Fibroblast of lung (primary cell): Measurements from ENCODE around the gene XK. TPM values are rescaled to one million over a fixed set of nuclear protein-coding genes. Genes with fewer than 3 reads are reported as not detected.

Source experiments
- DNase-seq, 2 donors: peaks; one replicate each; pipeline versions ENCODE4 v3.0.0 to v3.0.0-alpha.2; 2010; ENCODE audit warnings: low read depth in 2 of 2
- H2AFZ ChIP-seq: 2 replicates; pipeline ENCODE4 v1.5.1; 2012; ENCODE audit warnings: low read length, control low read depth, inconsistent platforms
- H3K27ac ChIP-seq: 2 replicates; pipeline ENCODE4 v1.5.1; 2011; ENCODE audit warnings: low read length, control low read depth; ENCODE audit not compliant: insufficient read depth
- H3K27me3 ChIP-seq: 2 replicates; pipeline ENCODE4 v1.5.1; 2011; ENCODE audit warnings: mild to moderate bottlenecking, low read length; ENCODE audit not compliant: control insufficient read depth, insufficient read depth
- H3K36me3 ChIP-seq: 2 replicates; pipeline ENCODE4 v1.5.1; 2011; ENCODE audit warnings: low read length; ENCODE audit not compliant: control insufficient read depth, insufficient read depth
- H3K4me1 ChIP-seq: 2 replicates; pipeline ENCODE4 v1.5.1; 2011; ENCODE audit warnings: low read length; ENCODE audit not compliant: control insufficient read depth, insufficient read depth; ENCODE audit errors: extremely low read depth
- H3K4me2 ChIP-seq: 2 replicates; pipeline ENCODE4 v1.5.1; 2011; ENCODE audit warnings: low read length, control low read depth; ENCODE audit not compliant: insufficient read depth; ENCODE audit errors: extremely low read depth
- H3K4me3 ChIP-seq, 4 experiments: fragments of 200-600 bp in 1 of 4; sonication (generic) in 1 of 4; replicated peaks in 1 of 4; 2 replicates each; pipeline ENCODE4 v1.5.1; 2011 to 2016; ENCODE audit warnings: low read length in 4 of 4, low read depth in 3 of 4, mild to moderate bottlenecking in 3 of 4, control low read depth in 2 of 4, inconsistent platforms in 1 of 4, mixed read lengths in 1 of 4; ENCODE audit not compliant: insufficient read depth in 1 of 4; ENCODE audit errors: control extremely low read depth in 1 of 4
- H3K79me2 ChIP-seq: 2 replicates; pipeline ENCODE4 v1.5.1; 2012; ENCODE audit warnings: mild to moderate bottlenecking, low read length, inconsistent platforms; ENCODE audit not compliant: control insufficient read depth, insufficient read depth
- H3K9ac ChIP-seq: 2 replicates; pipeline ENCODE4 v1.5.1; 2011; ENCODE audit warnings: mild to moderate bottlenecking, low read length, control low read depth; ENCODE audit not compliant: insufficient read depth
- H3K9me3 ChIP-seq: 2 replicates; pipeline ENCODE4 v1.5.1; 2012; ENCODE audit warnings: low read depth, low read length; ENCODE audit not compliant: control insufficient read depth, insufficient read depth
- H4K20me1 ChIP-seq: 2 replicates; pipeline ENCODE4 v1.5.1; 2011; ENCODE audit warnings: low read length; ENCODE audit not compliant: control insufficient read depth, insufficient read depth; ENCODE audit errors: extremely low read depth
- EZH2 ChIP-seq: IDR thresholded peaks from 2 replicates; pipeline ENCODE4 v1.5.1; 2012; ENCODE audit warnings: low read length, control low read depth, mild to moderate bottlenecking; ENCODE audit errors: missing control alignments
- polyA plus RNA-seq, 2 donors: library from polyadenylated mRNA; depleted of rRNA in 1 of 2; stranded (reverse) in 1 of 2; unstranded in 1 of 2; fragments of >200 nt; gene quantifications; 2 replicates each; pipeline ENCODE4 v1.2.1, GENCODE V29; 2011 to 2012; ENCODE audit warnings: missing spikeins in 1 of 2
- total RNA-seq: library from RNA; depleted of rRNA; stranded (reverse); fragments of >200 nt; gene quantifications from 2 replicates; pipeline ENCODE4 v1.2.1, GENCODE V29; 2014
- TF ChIP-seq, protein P1 (sequence below), 2 donors: IDR thresholded peaks in 1 of 2; conservative IDR thresholded peaks in 1 of 2; 1 replicate in 1 of 2; 2 replicates in 1 of 2; pipeline ENCODE4 v1.5.1; 2011 to 2012; ENCODE audit warnings: low read length in 2 of 2, control low read depth in 1 of 2, inconsistent platforms in 1 of 2, low read depth in 1 of 2, mild to moderate bottlenecking in 1 of 2

XK gene
- total and polyA plus RNA-seq, 2 donors (not counting 1 experiment from before 2014, with no cell fraction given): 0.03 to 0.17 TPM

DNA sequence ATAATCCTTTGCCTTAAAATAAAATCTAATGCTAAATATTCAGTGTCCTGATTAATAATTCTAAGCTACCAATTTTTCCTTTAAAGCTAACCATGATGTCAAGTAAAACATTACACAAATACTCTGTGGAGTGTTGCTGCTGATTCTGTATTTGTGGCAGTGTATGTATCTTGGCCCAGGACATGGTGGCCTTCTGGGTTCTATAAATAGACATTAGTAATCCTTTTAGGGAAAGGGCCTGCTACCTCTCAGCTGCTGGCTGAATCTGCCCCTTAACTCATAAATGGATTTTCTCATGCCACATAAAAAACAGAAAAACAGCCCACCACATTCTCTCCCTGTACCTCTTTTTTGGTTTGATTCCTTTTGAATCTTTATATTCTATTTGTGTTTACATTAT lies 1.2 kb upstream of the XK start:
- H3K4me2 ChIP-seq: no peak overlapping the region
- H3K4me3 ChIP-seq: no peak overlapping the region
- H2AFZ ChIP-seq: no peak overlapping the region
- DNase-seq: peak in 1 of 2 donors; percentile 13
- TF ChIP-seq, protein P1, sequence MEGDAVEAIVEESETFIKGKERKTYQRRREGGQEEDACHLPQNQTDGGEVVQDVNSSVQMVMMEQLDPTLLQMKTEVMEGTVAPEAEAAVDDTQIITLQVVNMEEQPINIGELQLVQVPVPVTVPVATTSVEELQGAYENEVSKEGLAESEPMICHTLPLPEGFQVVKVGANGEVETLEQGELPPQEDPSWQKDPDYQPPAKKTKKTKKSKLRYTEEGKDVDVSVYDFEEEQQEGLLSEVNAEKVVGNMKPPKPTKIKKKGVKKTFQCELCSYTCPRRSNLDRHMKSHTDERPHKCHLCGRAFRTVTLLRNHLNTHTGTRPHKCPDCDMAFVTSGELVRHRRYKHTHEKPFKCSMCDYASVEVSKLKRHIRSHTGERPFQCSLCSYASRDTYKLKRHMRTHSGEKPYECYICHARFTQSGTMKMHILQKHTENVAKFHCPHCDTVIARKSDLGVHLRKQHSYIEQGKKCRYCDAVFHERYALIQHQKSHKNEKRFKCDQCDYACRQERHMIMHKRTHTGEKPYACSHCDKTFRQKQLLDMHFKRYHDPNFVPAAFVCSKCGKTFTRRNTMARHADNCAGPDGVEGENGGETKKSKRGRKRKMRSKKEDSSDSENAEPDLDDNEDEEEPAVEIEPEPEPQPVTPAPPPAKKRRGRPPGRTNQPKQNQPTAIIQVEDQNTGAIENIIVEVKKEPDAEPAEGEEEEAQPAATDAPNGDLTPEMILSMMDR (conservative IDR thresholded peaks at IDR 0.05 in 1 of 2, IDR thresholded peaks at IDR 0.05 in 1 of 2; ENCODE audit: low read depth in 1 of 2, low read length in 2 of 2): no peak
- no peak for TF ChIP-seq EZH2
- no peaks in the 10 kb centered on the region for H3K27me3 ChIP-seq
- no peaks in the 10 kb centered on the region for H3K9me3 ChIP-seq
- no peaks in the 10 kb centered on the region for H4K20me1 ChIP-seq
- no peaks in the 10 kb centered on the region for H3K79me2 ChIP-seq
- H3K4me1 ChIP-seq: no peaks in the 10 kb centered on the region
- no peak overlapping the region for H3K9ac ChIP-seq
- H3K36me3 ChIP-seq: no peaks in the 10 kb centered on the region
- no peak overlapping the region for H3K27ac ChIP-seq

DNA sequence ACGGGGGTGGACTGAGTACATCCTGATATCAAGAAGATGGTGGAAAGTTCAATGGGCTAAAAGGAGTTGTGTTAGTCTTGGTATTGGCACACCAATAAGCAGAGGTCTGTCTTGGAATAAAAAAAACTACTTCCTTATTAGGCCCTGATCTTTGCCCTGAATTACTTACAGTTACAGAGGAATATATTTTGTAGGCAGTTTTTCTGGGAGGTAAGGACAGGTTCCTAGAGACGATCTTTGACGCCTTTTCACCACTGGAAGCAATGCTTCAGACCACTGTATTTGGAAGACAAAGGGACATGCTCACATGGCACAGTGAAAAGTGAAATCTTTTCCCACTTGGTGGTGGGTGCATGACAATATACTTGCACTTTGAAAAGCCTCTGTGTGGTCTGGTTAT lies 618 bp upstream of the XK start:
- no peak overlapping the region for H3K4me3 ChIP-seq
- H3K36me3 ChIP-seq: no peaks in the 10 kb centered on the region
- no peaks in the 10 kb centered on the region for H3K79me2 ChIP-seq
- H2AFZ ChIP-seq: no peak overlapping the region
- H3K27ac ChIP-seq: no peak overlapping the region
- H3K27me3 ChIP-seq: no peaks in the 10 kb centered on the region
- H3K9me3 ChIP-seq: no peaks in the 10 kb centered on the region
- no peak overlapping the region for H3K4me2 ChIP-seq
- H3K4me1 ChIP-seq: no peaks in the 10 kb centered on the region
- no peak for TF ChIP-seq EZH2
- TF ChIP-seq, protein P1 (conservative IDR thresholded peaks at IDR 0.05 in 1 of 2, IDR thresholded peaks at IDR 0.05 in 1 of 2; ENCODE audit: low read depth in 1 of 2, low read length in 2 of 2): no peak
- no peak for DNase-seq
- no peak overlapping the region for H3K9ac ChIP-seq
- H4K20me1 ChIP-seq: no peaks in the 10 kb centered on the region

DNA sequence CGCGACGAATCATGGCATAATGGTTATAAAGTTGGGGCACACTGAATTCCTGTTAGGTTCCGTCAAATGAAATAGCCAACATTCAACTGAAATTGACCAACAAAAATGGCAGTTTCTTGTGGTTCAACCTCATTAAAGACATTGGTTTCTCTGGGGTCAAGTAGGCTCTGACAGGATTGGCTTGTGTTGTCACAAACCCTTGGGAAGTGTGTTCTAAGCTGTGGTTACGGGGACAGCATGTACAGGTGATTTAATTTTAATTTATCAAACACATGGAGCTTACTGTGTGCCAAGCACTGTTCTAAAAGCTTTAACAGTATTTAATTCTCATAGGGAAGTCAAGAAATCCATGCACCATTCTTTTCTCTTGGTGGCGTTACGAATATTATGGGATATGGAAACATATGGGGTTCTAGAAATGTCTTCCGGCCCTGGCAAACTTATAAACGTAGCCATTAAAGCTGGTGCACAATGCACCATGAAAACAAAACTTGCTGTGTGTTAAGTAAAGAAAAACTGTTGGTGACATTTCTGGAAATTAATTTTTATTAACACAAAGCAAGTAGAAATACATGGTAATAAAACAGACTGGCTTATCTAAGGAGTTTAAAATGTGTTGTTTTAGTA lies 891 bp downstream of the XK start:
- TF ChIP-seq EZH2: no peak
- TF ChIP-seq, protein P1 (conservative IDR thresholded peaks at IDR 0.05 in 1 of 2, IDR thresholded peaks at IDR 0.05 in 1 of 2; ENCODE audit: low read depth in 1 of 2, low read length in 2 of 2): no peak
- Histone ChIP-seq H3K4me2 (no peak overlapping the region), H3K27ac (no peak overlapping the region), H4K20me1 (no peaks in the 10 kb centered on the region), H3K4me3 (peak overlapping the region in 1 of 4 experiments; percentile 24), H3K9ac (no peak overlapping the region), H3K4me1 (no peaks in the 10 kb centered on the region), H3K36me3 (no peaks in the 10 kb centered on the region), H3K27me3 (no peaks in the 10 kb centered on the region), H3K9me3 (no peaks in the 10 kb centered on the region), H2AFZ (no peak overlapping the region), H3K79me2 (no peaks in the 10 kb centered on the region)
- DNase-seq: no peak
